Lower lobe of right lung (tissue), 2 donors: ENCODE measurements around the gene HAPLN3. TPM values are rescaled to one million over a fixed set of nuclear protein-coding genes. Genes with fewer than 3 reads are reported as not detected.

Experiments used
- ATAC-seq, 2 donors: fragments of 200-7000 bp; cut with Tn5 transposase; one replicate each; pipeline ENCODE4 v1.9.1; 2020 to 2022; ENCODE audit warnings: mild to moderate bottlenecking in 2 of 2, moderate library complexity in 2 of 2
- DNase-seq: peaks from one replicate; pipeline ENCODE4 v3.0.0-alpha.2; 2020
- H3K27ac ChIP-seq: fragments of 200-600 bp; one replicate; pipeline ENCODE4 v1.8.0; 2022
- H3K27me3 ChIP-seq: fragments of 200-600 bp; one replicate; pipeline ENCODE4 v1.8.0; 2022; ENCODE audit warnings: low read depth
- H3K36me3 ChIP-seq: fragments of 200-600 bp; one replicate; pipeline ENCODE4 v1.8.0; 2022; ENCODE audit warnings: mild to moderate bottlenecking
- H3K4me1 ChIP-seq: fragments of 200-600 bp; one replicate; pipeline ENCODE4 v1.8.0; 2022
- H3K4me3 ChIP-seq: fragments of 200-600 bp; one replicate; pipeline ENCODE4 v1.8.0; 2022; ENCODE audit warnings: mild to moderate bottlenecking
- H3K9me3 ChIP-seq: fragments of 200-600 bp; one replicate; pipeline ENCODE4 v1.8.0; 2022
- intact Hi-C: fragments of 100-400 bp; cut with DNase I; formaldehyde crosslinking; loops from one replicate; pipeline ENCODE4 v1.11.0; 2022
- total RNA-seq: library from RNA; stranded (reverse); fragmentation: NEBNext Ultra II Directional; extraction: Animal tissue kit (Norgen Biotek cat#: 25700); gene quantifications from one replicate; pipeline ENCODE4 v1.2.1, GENCODE V29; 2021
- TF ChIP-seq, protein P1 (sequence below): fragments of 200-600 bp; IDR thresholded peaks from one replicate; pipeline ENCODE4 v1.8.0; 2022; ENCODE audit warnings: antibody characterized with exemption, mild to moderate bottlenecking
- donor health status: DM: no; HTN: yes; CAD: no; lungs with severe emphysema.

The HAPLN3 gene
- total RNA-seq, 1 donor from 2014 or later = 2.7 TPM

DNA sequence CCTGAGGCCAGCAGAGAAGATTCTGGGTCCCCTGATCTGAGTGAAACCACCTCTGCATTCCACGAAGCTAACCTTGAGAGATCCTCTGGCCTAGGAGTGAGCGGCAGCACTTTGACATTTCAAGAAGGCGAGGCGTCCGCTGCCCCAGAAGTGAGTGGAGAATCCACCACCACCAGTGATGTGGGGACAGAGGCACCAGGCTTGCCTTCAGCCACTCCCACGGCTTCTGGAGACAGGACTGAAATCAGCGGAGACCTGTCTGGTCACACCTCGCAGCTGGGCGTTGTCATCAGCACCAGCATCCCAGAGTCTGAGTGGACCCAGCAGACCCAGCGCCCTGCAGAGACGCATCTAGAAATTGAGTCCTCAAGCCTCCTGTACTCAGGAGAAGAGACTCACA, 36.4 kb downstream of the HAPLN3 start:
- TF ChIP-seq, protein P1, sequence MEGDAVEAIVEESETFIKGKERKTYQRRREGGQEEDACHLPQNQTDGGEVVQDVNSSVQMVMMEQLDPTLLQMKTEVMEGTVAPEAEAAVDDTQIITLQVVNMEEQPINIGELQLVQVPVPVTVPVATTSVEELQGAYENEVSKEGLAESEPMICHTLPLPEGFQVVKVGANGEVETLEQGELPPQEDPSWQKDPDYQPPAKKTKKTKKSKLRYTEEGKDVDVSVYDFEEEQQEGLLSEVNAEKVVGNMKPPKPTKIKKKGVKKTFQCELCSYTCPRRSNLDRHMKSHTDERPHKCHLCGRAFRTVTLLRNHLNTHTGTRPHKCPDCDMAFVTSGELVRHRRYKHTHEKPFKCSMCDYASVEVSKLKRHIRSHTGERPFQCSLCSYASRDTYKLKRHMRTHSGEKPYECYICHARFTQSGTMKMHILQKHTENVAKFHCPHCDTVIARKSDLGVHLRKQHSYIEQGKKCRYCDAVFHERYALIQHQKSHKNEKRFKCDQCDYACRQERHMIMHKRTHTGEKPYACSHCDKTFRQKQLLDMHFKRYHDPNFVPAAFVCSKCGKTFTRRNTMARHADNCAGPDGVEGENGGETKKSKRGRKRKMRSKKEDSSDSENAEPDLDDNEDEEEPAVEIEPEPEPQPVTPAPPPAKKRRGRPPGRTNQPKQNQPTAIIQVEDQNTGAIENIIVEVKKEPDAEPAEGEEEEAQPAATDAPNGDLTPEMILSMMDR = no peak
- Histone ChIP-seq H3K4me1 (no peaks in the 10 kb centered on the region), H3K27me3 (no peaks in the 10 kb centered on the region), H3K9me3 (no peaks in the 10 kb centered on the region), H3K4me3 (no peak overlapping the region), H3K27ac (no peak overlapping the region), H3K36me3 (no peaks in the 10 kb centered on the region)
- intact Hi-C loops = no loop called here
- no peak for DNase-seq
- ATAC-seq = no peak

DNA sequence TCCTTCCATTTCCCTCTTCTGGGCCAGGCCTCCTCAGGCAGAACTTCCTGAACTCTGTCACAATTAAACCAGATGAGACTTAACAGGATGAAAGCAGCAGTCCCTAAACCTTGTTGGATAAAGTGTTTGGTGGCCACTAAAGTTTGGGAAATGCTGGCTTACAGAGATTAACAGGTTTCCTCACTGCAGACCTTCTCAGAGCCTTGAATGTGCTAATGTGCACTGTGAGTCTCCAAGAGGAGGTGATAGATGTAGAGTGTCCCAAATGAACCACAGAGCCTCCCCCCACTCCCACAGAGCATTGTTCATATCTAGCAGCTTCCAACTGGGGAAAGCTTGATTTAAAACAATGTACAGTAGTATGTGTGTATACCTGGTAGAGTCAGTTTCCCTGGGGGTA, 42.9 kb downstream of the HAPLN3 start:
- DNase-seq (no peak), ATAC-seq (no peak)
- Histone ChIP-seq H3K27ac (no peak overlapping the region), H3K27me3 (peaks cover 3% of the 10 kb centered on the region), H3K36me3 (no peaks in the 10 kb centered on the region), H3K4me3 (no peak overlapping the region), H3K4me1 (no peaks in the 10 kb centered on the region), H3K9me3 (no peaks in the 10 kb centered on the region)
- TF ChIP-seq, protein P1 = no peak
- intact Hi-C loops = no loop called here

DNA sequence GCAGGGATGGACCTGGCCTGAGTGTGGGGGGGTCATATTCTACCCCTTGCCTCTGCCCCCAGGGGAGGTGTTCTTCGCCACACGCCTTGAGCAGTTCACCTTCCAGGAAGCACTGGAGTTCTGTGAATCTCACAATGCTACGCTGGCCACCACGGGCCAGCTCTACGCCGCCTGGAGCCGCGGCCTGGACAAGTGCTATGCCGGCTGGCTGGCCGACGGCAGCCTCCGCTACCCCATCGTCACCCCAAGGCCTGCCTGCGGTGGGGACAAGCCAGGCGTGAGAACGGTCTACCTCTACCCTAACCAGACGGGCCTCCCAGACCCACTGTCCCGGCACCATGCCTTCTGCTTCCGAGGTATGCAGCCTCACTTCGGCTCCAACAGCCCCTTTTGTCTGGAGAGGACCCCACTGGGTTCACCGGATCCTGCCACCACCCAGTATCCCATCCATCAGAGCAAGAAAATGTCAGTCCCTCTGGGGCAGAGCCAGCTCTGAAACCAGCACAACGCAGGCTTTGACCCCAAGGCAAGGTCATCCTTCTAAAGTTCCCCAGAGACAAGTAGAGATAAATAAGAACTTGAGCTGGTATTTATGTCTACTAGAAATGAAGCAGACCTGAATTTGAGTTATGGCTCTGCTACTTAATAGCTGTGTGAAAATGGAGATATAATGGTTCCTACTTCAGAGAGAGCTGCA, 45.8 kb downstream of the HAPLN3 start:
- DNase-seq = no peak
- TF ChIP-seq, protein P1 = no peak

DNA sequence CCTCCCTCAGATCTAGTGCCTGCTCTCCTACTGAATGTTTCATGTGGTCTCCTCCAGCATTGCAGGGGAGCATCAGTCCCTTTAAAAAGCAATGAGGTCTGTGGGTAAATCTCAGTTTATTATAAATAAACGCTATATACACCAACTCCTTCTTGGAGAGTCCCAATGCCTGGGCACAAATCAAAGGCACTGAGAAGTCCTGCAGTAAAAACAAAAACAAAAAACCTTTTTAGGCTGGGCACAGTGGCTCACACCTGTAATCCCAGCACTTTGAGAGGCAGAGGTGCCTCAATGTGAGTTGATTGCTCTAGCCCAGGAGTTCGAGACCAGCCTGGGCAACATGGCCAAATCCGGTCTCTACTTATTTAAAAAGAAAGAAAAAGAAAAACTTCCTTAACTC, 47.1 kb downstream of the HAPLN3 start:
- no peaks in the 10 kb centered on the region for H3K9me3 ChIP-seq
- H3K27me3 ChIP-seq = peaks cover 5% of the 10 kb centered on the region
- no peaks in the 10 kb centered on the region for H3K36me3 ChIP-seq
- no peak overlapping the region for H3K27ac ChIP-seq
- no peak for DNase-seq
- no peaks in the 10 kb centered on the region for H3K4me1 ChIP-seq
- no peak overlapping the region for H3K4me3 ChIP-seq
- intact Hi-C loops = no loop called here
- no peak for ATAC-seq
- TF ChIP-seq, protein P1 = no peak

More for the DNA sequence above, 45.8 kb downstream of the HAPLN3 start:
- Histone ChIP-seq H3K4me1 (no peaks in the 10 kb centered on the region), H3K27ac (no peak overlapping the region), H3K4me3 (no peak overlapping the region), H3K9me3 (no peaks in the 10 kb centered on the region), H3K27me3 (peaks cover 3% of the 10 kb centered on the region), H3K36me3 (no peaks in the 10 kb centered on the region)
- intact Hi-C loops = no loop called here
- peak in 1 of 2 donors; percentile 11 for ATAC-seq

DNA sequence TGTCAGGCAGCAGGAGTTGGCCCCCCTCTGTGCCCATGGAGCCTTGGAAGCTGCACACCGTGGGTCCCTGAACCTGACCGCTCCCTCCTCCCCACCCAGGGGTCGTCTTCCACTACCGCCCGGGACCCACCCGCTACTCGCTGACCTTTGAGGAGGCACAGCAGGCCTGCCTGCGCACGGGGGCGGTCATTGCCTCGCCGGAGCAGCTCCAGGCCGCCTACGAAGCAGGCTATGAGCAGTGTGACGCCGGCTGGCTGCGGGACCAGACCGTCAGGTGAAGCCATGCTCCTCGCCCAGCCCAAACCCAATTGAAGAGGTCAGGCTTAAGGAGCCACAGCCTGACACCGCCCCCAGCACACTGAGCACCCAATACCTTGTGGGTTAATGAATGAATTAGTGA, 48.2 kb downstream of the HAPLN3 start:
- DNase-seq (no peak), ATAC-seq (no peak)
- Histone ChIP-seq H3K27ac (no peak overlapping the region), H3K9me3 (no peaks in the 10 kb centered on the region), H3K27me3 (peaks cover 6% of the 10 kb centered on the region), H3K36me3 (no peaks in the 10 kb centered on the region), H3K4me1 (no peaks in the 10 kb centered on the region), H3K4me3 (no peak overlapping the region)
- TF ChIP-seq, protein P1 = no peak
- intact Hi-C loops = no loop called here
